ENCODE data around the gene ZNF333.
"Not testable (repeated sequence)": the region's sequence is repeated elsewhere in the genome, so short reads cannot be mapped to it uniquely, and the experiment has no call there.

ZNF333 gene

DNA sequence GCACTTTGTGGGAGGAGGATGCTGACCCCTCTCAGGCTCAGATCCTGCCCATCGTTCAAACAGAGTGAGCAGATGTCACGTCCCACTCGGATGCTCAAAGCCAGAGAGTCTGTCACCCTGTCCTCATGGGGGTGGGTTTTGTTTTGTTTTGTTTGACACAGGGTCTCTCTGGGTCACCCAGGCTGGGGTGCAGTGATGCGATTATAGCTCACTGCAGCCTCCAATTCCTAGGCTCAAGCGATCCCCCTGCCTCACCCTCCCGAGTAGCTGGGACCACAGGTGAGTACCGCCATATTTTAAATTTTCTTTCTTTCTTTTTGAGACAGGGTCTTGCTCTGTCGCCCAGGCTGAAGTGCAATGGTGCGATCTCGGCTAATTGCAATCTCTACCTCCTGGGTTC is 84.5 kb downstream of the ZNF333 start:
- CTCF ChIA-PET, result interaction anchor here (1.1 kb wide), 1 partner anchor 89 kb away, joined by 3 read pairs; no protein-coding TSS in a partner anchor
- Histone ChIP-seq H3K9me3 (ENCODE audit: control insufficient read depth, insufficient read depth, low read depth, low read length) (no peaks in the 10 kb centered on the region), H3K36me3 (ENCODE audit: control insufficient read depth in 2 of 2, insufficient read depth in 1 of 2, low read length in 2 of 2) (no peaks in the 10 kb centered on the region), H3K27ac (ENCODE audit: extremely low read depth, low read depth, low read length) (no peak overlapping the region), H3K4me3 (ENCODE audit: low read depth, low read length) (no peak overlapping the region), H3K4me1 (ENCODE audit: control insufficient read depth, insufficient read depth, low read length) (no peaks in the 10 kb centered on the region; the same call in 1 of the 2 replicates)
- POLR2A ChIA-PET, result no interaction called here
- no peak for TF ChIP-seq GFI1B (tag by site-specific recombination; IDR thresholded peaks at IDR 0.05)
- TF ChIP-seq ZNF571 (tag by site-specific recombination; IDR thresholded peaks at IDR 0.05), result no peak
- no peak for TF ChIP-seq ZNF133 (tag by site-specific recombination; IDR thresholded peaks at IDR 0.05)
- TF ChIP-seq ZNF132 (tag by site-specific recombination; IDR thresholded peaks at IDR 0.05; ENCODE audit: borderline replicate concordance), result no peak
- TF ChIP-seq, protein P1, sequence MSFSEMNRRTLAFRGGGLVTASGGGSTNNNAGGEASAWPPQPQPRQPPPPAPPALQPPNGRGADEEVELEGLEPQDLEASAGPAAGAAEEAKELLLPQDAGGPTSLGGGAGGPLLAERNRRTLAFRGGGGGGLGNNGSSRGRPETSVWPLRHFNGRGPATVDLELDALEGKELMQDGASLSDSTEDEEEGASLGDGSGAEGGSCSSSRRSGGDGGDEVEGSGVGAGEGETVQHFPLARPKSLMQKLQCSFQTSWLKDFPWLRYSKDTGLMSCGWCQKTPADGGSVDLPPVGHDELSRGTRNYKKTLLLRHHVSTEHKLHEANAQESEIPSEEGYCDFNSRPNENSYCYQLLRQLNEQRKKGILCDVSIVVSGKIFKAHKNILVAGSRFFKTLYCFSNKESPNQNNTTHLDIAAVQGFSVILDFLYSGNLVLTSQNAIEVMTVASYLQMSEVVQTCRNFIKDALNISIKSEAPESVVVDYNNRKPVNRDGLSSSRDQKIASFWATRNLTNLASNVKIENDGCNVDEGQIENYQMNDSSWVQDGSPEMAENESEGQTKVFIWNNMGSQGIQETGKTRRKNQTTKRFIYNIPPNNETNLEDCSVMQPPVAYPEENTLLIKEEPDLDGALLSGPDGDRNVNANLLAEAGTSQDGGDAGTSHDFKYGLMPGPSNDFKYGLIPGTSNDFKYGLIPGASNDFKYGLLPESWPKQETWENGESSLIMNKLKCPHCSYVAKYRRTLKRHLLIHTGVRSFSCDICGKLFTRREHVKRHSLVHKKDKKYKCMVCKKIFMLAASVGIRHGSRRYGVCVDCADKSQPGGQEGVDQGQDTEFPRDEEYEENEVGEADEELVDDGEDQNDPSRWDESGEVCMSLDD (tag by site-specific recombination; IDR thresholded peaks at IDR 0.05), result no peak
- TF ChIP-seq, protein P2, sequence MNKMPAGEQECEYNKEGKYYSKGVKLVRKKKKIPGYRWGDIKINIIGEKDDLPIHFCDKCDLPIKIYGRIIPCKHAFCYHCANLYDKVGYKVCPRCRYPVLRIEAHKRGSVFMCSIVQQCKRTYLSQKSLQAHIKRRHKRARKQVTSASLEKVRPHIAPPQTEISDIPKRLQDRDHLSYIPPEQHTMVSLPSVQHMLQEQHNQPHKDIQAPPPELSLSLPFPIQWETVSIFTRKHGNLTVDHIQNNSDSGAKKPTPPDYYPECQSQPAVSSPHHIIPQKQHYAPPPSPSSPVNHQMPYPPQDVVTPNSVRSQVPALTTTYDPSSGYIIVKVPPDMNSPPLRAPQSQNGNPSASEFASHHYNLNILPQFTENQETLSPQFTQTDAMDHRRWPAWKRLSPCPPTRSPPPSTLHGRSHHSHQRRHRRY (tag by site-specific recombination; IDR thresholded peaks at IDR 0.05), result no peak
- no peak for TF ChIP-seq ZNF747 (tag by site-specific recombination; IDR thresholded peaks at IDR 0.05)
- TF ChIP-seq HOXD13 (CRISPR knock-in tag; IDR thresholded peaks at IDR 0.05; ENCODE audit: borderline replicate concordance), result no peak
- TF ChIP-seq, protein P3, sequence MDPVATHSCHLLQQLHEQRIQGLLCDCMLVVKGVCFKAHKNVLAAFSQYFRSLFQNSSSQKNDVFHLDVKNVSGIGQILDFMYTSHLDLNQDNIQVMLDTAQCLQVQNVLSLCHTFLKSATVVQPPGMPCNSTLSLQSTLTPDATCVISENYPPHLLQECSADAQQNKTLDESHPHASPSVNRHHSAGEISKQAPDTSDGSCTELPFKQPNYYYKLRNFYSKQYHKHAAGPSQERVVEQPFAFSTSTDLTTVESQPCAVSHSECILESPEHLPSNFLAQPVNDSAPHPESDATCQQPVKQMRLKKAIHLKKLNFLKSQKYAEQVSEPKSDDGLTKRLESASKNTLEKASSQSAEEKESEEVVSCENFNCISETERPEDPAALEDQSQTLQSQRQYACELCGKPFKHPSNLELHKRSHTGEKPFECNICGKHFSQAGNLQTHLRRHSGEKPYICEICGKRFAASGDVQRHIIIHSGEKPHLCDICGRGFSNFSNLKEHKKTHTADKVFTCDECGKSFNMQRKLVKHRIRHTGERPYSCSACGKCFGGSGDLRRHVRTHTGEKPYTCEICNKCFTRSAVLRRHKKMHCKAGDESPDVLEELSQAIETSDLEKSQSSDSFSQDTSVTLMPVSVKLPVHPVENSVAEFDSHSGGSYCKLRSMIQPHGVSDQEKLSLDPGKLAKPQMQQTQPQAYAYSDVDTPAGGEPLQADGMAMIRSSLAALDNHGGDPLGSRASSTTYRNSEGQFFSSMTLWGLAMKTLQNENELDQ (tag by site-specific recombination; IDR thresholded peaks at IDR 0.05; ENCODE audit: low read depth), result no peak

DNA sequence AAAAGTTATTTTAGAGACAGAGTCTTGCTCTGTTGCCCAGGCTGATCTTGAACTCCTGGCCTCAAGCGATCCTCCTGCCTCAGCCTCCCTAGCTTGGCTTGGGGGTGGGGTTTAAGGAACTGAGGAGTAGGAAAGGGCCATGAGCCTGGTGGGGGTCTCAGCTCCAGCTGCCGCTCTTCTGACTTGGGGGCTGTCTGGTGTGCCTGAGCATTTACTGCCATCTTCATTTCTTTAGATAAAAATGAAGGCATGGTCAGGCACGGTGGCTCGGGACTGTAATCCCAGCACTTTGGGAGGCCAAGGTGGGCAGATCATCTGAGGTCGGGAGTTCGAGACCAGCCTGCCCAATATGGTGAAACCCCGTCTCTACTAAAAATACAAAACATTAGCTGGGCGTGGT is 85.5 kb downstream of the ZNF333 start:
- H3K36me3 ChIP-seq (ENCODE audit: control insufficient read depth in 2 of 2, insufficient read depth in 1 of 2, low read length in 2 of 2); H3K9me3 ChIP-seq (ENCODE audit: control insufficient read depth, insufficient read depth, low read depth, low read length); POLR2A ChIA-PET; H3K27ac ChIP-seq (ENCODE audit: extremely low read depth, low read depth, low read length); H3K4me1 ChIP-seq (ENCODE audit: control insufficient read depth, insufficient read depth, low read length); H3K4me3 ChIP-seq (ENCODE audit: low read depth, low read length): not testable (repeated sequence)
- CTCF ChIA-PET, result interaction anchor here (1.1 to 3.7 kb wide), 2 partner anchors 11 to 90 kb away, joined by 3 to 19 read pairs; no protein-coding TSS in a partner anchor

DNA sequence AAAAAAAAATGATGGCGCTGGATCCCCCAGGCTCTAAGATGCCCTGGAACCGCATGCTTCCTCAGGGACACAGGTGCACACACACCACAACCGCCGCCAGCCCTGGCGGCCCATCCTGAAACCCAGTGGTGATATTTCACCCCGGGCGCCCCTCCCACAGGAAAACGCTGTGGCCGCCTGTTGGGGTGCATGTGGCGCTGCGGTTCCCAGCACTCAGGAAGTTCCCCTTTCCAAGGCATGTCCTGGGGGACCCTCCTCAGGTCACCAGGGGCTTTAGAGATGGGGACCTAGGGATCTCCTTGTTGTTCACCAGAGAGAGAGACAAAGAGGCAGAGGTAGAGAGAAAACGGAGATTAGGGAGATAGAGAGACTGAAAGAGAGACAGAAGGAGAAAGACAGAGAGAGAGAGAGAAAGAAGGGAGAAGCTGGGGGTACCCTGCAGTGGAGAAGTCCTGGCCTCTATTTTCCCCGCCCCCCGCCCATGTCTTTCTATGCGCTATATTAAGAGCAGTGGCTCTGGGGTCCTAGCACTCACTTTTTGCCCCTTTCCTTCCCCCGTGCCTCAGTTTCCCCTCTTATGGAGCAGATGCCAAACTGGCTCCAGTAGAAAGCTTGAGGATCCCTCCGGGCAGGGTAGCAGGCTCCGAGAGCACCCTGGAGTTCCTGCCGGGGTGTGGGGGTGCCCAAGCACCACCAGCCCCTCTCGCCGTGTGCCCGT is 86.2 kb downstream of the ZNF333 start:
- no peaks in the 10 kb centered on the region; the same call in 1 of the 2 replicates for H3K4me1 ChIP-seq (ENCODE audit: control insufficient read depth, insufficient read depth, low read length)
- H3K9me3 ChIP-seq (ENCODE audit: control insufficient read depth, insufficient read depth, low read depth, low read length), result no peaks in the 10 kb centered on the region
- POLR2A ChIA-PET, result interaction anchor here (0.6 kb wide), 1 partner anchor 1063 kb away, joined by 5 read pairs; no protein-coding TSS in a partner anchor
- H3K36me3 ChIP-seq (ENCODE audit: control insufficient read depth in 2 of 2, insufficient read depth in 1 of 2, low read length in 2 of 2), result no peaks in the 10 kb centered on the region
- H3K27ac ChIP-seq (ENCODE audit: extremely low read depth, low read depth, low read length), result no peak overlapping the region
- H3K4me3 ChIP-seq (ENCODE audit: low read depth, low read length), result peak overlapping the region; percentile 32; the same call in 1 of the 2 replicates
- CTCF ChIA-PET, result interaction anchor here (0.6 to 3.7 kb wide), 4 partner anchors 11 to 84 kb away, joined by 3 to 19 read pairs (median 4); no protein-coding TSS in a partner anchor
- TF ChIP-seq ZNF596 (tag by site-specific recombination; IDR thresholded peaks at IDR 0.05) (peak; percentile 30; the same call in 1 of the 2 replicates), ZNF366 (tag by site-specific recombination; conservative IDR thresholded peaks at IDR 0.05) (0 out of 2 replicates have a peak, but pooled peaks have one; percentile 12), YY1 (tag by site-specific recombination; IDR thresholded peaks at IDR 0.05) (no peak)

All from HEK293 (cell line).